Measurements from ENCODE around the gene MUC5B. TPM values are rescaled to one million over a fixed set of nuclear protein-coding genes. Genes with fewer than 3 reads are reported as not detected.
"Not testable (repeated sequence)": the region's sequence is repeated elsewhere in the genome, so short reads cannot be mapped to it uniquely, and the experiment has no call there.

Gene MUC5B
- total RNA-seq (2014; rRNA removed; shearing (Covaris generic)): under 0.01 and 0.03 TPM in 2 replicates
- polyA plus RNA-seq (2014; cell fraction: nucleus; rRNA removed): not detected in 2 replicates

- DNase-seq (ENCODE audit: extremely low read depth, low read depth): no peak
Measured at GRCh38 chr11:1222491-1223345, at the start of gene MUC5B. Gene MUC5B (plus strand): TSS chr11:1223066. CDS start chr11:1223124, 58 bp downstream.

GRCh38 chr11:1173396-1173795 is 49.5 kb upstream of the MUC5B start:
- not testable (repeated sequence) for DNase-seq (ENCODE audit: extremely low read depth, low read depth)

GRCh38 chr11:1174441-1175370 is 48.2 kb upstream of the MUC5B start:
- no peak for DNase-seq (ENCODE audit: extremely low read depth, low read depth)

GRCh38 chr11:1175461-1176223 is 47.2 kb upstream of the MUC5B start:
- DNase-seq (ENCODE audit: extremely low read depth, low read depth): no peak

GRCh38 chr11:1176224-1177019 is 46.4 kb upstream of the MUC5B start:
- DNase-seq (ENCODE audit: extremely low read depth, low read depth): no peak

GRCh38 chr11:1177020-1177770 is 45.7 kb upstream of the MUC5B start:
- no peak for DNase-seq (ENCODE audit: extremely low read depth, low read depth)

- DNase-seq (ENCODE audit: extremely low read depth, low read depth): no peak
Measured at GRCh38 chr11:1177771-1178090, 45.1 kb upstream of the MUC5B start.

GRCh38 chr11:1178201-1178885 is 44.5 kb upstream of the MUC5B start:
- no peak for DNase-seq (ENCODE audit: extremely low read depth, low read depth)

GRCh38 chr11:1178906-1179305 is 44.0 kb upstream of the MUC5B start:
- DNase-seq (ENCODE audit: extremely low read depth, low read depth): no peak

- DNase-seq (ENCODE audit: extremely low read depth, low read depth): no peak
Measured at GRCh38 chr11:1179641-1180040, 43.2 kb upstream of the MUC5B start.

- no peak for DNase-seq (ENCODE audit: extremely low read depth, low read depth)
Measured at GRCh38 chr11:1180171-1180570, 42.7 kb upstream of the MUC5B start.

- no peak for DNase-seq (ENCODE audit: extremely low read depth, low read depth)
Measured at GRCh38 chr11:1180947-1181391, 41.9 kb upstream of the MUC5B start.

GRCh38 chr11:1181420-1181819 is 41.4 kb upstream of the MUC5B start:
- DNase-seq (ENCODE audit: extremely low read depth, low read depth): no peak

GRCh38 chr11:1181853-1182535 is 40.9 kb upstream of the MUC5B start:
- no peak for DNase-seq (ENCODE audit: extremely low read depth, low read depth)

GRCh38 chr11:1184139-1184538 is 38.7 kb upstream of the MUC5B start:
- not testable (repeated sequence) for DNase-seq (ENCODE audit: extremely low read depth, low read depth)

GRCh38 chr11:1188451-1189130 is 34.3 kb upstream of the MUC5B start:
- DNase-seq (ENCODE audit: extremely low read depth, low read depth): not testable (repeated sequence)

GRCh38 chr11:1189816-1190215 is 33.0 kb upstream of the MUC5B start:
- DNase-seq (ENCODE audit: extremely low read depth, low read depth): not testable (repeated sequence)

Data from NCI-H460 (cell line).